Mammary epithelial cell (primary cell): Measurements from ENCODE around the gene MGA.

Experiments
- EZH2 ChIP-seq: IDR thresholded peaks from 2 replicates; pipeline ENCODE4 v1.6.1; 2012; ENCODE audit warnings: low read length, inconsistent platforms, borderline replicate concordance
- TF ChIP-seq, protein P1 (sequence below), 2 donors: IDR thresholded peaks in 1 of 2; conservative IDR thresholded peaks in 1 of 2; 2 replicates each; pipeline ENCODE4 v1.5.1; 2011 to 2012; ENCODE audit warnings: inconsistent platforms in 2 of 2, low read length in 2 of 2, mild to moderate bottlenecking in 2 of 2, control low read depth in 1 of 2, low read depth in 1 of 2; ENCODE audit not compliant: insufficient read depth in 1 of 2; ENCODE audit errors: extremely low read depth in 1 of 2

DNA sequence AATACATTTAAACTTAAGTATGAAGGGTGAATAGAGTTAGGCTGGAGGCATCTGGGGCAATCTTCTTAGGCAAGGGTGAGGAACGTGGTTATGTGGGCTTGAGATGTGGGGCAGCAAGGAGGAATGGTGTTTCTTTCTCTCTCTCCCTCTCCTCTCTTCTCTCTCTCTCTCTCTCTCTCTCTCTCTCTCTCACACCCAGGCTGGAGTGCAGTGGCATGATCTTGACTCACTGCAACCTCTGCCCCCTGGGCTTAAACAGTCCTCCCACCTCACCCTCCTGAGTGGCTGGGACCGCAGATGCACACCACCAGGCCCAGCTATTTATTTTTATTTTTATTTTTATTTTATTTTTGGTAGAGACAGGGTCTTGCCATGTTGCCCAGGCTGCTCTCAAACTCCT lies 4.0 kb upstream of the MGA start:
- TF ChIP-seq, protein P1, sequence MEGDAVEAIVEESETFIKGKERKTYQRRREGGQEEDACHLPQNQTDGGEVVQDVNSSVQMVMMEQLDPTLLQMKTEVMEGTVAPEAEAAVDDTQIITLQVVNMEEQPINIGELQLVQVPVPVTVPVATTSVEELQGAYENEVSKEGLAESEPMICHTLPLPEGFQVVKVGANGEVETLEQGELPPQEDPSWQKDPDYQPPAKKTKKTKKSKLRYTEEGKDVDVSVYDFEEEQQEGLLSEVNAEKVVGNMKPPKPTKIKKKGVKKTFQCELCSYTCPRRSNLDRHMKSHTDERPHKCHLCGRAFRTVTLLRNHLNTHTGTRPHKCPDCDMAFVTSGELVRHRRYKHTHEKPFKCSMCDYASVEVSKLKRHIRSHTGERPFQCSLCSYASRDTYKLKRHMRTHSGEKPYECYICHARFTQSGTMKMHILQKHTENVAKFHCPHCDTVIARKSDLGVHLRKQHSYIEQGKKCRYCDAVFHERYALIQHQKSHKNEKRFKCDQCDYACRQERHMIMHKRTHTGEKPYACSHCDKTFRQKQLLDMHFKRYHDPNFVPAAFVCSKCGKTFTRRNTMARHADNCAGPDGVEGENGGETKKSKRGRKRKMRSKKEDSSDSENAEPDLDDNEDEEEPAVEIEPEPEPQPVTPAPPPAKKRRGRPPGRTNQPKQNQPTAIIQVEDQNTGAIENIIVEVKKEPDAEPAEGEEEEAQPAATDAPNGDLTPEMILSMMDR (conservative IDR thresholded peaks at IDR 0.05 in 1 of 2, IDR thresholded peaks at IDR 0.05 in 1 of 2; ENCODE audit: extremely low read depth in 1 of 2, insufficient read depth in 1 of 2, low read depth in 1 of 2, low read length in 2 of 2): no peak
- no peak for TF ChIP-seq EZH2
